A549 (cell line): ENCODE data around the gene RIC3. TPM values are rescaled to one million over a fixed set of nuclear protein-coding genes. Genes with fewer than 3 reads are reported as not detected.

Experiments
- ATAC-seq, 2 experiments: fragments of 200-7000 bp in 1 of 2; fragments of >200 bp in 1 of 2; cut with Nextera tagmentation in 1 of 2; cut with Tn5 transposase in 1 of 2; 3 replicates each; pipeline versions ENCODE4 v1.8.0 to v1.9.1; 2018 to 2020; ENCODE audit warnings: mild to moderate bottlenecking in 1 of 2, moderate library complexity in 1 of 2
- CTCF ChIA-PET: fragments of 300-600 bp; sonication (Branson Sonifier 250); formaldehyde crosslinking; extraction: SDS; loops from one replicate; lab custom pipeline; 2021; ENCODE audit warnings: antibody characterized with exemption, inconsistent platforms; lab: Yijun Ruan, JAX
- POLR2A ChIA-PET: fragments of 350-600 bp; formaldehyde crosslinking; extraction: SDS; loops from one replicate; lab custom pipeline; 2021; ENCODE audit warnings: antibody characterized with exemption, inconsistent platforms; lab: Yijun Ruan, JAX
- DNase-seq, 2 experiments: peaks; one replicate each; pipeline versions ENCODE4 v3.0.0 to v3.0.0-alpha.2; 2011 to 2016; ENCODE audit warnings: low read depth in 1 of 2, low spot score in 1 of 2
- FAIRE-seq: peaks from 2 replicates; lab custom pipeline; 2011; peaks lifted over from hg19 to GRCh38; lab: Jason Lieb, UNC
- H3K27ac ChIP-seq, 2 experiments: fragments of >200 bp; sonication (Bioruptor Twin); formaldehyde crosslinking; 3 replicates each; pipeline ENCODE4 v1.5.1; 2016 to 2017
- H3K4me1 ChIP-seq: fragments of >200 bp; sonication (Bioruptor Twin); formaldehyde crosslinking; 3 replicates; pipeline ENCODE4 v1.6.1; 2016
- H3K4me2 ChIP-seq: fragments of >200 bp; sonication (Bioruptor Twin); formaldehyde crosslinking; 3 replicates; pipeline ENCODE4 v1.6.1; 2016
- H3K4me3 ChIP-seq: fragments of >200 bp; sonication (Bioruptor Twin); formaldehyde crosslinking; 3 replicates; pipeline ENCODE4 v1.5.1; 2016
- H3K9me3 ChIP-seq: fragments of >200 bp; sonication (Bioruptor Twin); formaldehyde crosslinking; 3 replicates; pipeline ENCODE4 v1.6.1; 2016
- BHLHE40 ChIP-seq: IDR thresholded peaks from 2 replicates; pipeline ENCODE4 v1.6.1; 2012; ENCODE audit warnings: low read depth, low read length, inconsistent platforms
- CHD4 ChIP-seq: fragments of 200-600 bp; sonication (generic); IDR thresholded peaks from 2 replicates; pipeline ENCODE4 v1.6.1; 2016; ENCODE audit warnings: antibody characterized with exemption, mild to moderate bottlenecking, borderline replicate concordance
- FOSB ChIP-seq: fragments of 250-450 bp; sonication (Bioruptor Pico); IDR thresholded peaks from 2 replicates; pipeline ENCODE4 v1.5.0; 2020; ENCODE audit warnings: mild to moderate bottlenecking, moderate library complexity
- HDAC2 ChIP-seq: fragments of 200-600 bp; sonication (generic); IDR thresholded peaks from 2 replicates; pipeline ENCODE4 v1.6.1; 2016
- HOXB5 ChIP-seq: fragments of 250-450 bp; sonication (Bioruptor Pico); IDR thresholded peaks from 2 replicates; pipeline ENCODE4 v1.5.0; 2020; ENCODE audit warnings: mild to moderate bottlenecking, moderate library complexity
- JUN ChIP-seq, 2 experiments: fragments of >200 bp; sonication (Bioruptor Twin); formaldehyde crosslinking; IDR thresholded peaks; 2 replicates in 1 of 2; 3 replicates in 1 of 2; pipeline ENCODE4 v1.6.1; 2016 to 2017
- KDM1A ChIP-seq: fragments of 200-600 bp; sonication (generic); IDR thresholded peaks from 2 replicates; pipeline ENCODE4 v1.6.1; 2016; ENCODE audit warnings: low read depth, mild to moderate bottlenecking
- MAX ChIP-seq: IDR thresholded peaks from 2 replicates; pipeline ENCODE4 v1.6.1; 2012
- MYC ChIP-seq: IDR thresholded peaks from 2 replicates; pipeline ENCODE4 v1.6.1; 2012; ENCODE audit warnings: mild to moderate bottlenecking, inconsistent platforms, low read length, improper control_type of control experiment, borderline replicate concordance
- NFE2L2 ChIP-seq: fragments of 150-350 bp; conservative IDR thresholded peaks from 2 replicates; pipeline ENCODE4 v1.6.1; 2014; ENCODE audit warnings: low read length
- POLR2A ChIP-seq: IDR thresholded peaks from 2 replicates; pipeline ENCODE4 v1.6.1; 2012; ENCODE audit warnings: mild to moderate bottlenecking, low read length
- ZC3H11A ChIP-seq: fragments of 450-650 bp; IDR thresholded peaks from 2 replicates; pipeline ENCODE4 v1.6.1; 2014; ENCODE audit warnings: antibody characterized with exemption, mild to moderate bottlenecking
- ZSCAN20 ChIP-seq: fragments of 250-450 bp; sonication (Bioruptor Pico); IDR thresholded peaks from 2 replicates; pipeline ENCODE4 v1.8.0; 2022; ENCODE audit warnings: mild to moderate bottlenecking, moderate library complexity
- WGBS: methylation state at CpG from one replicate; pipeline ENCODE4 v1.1.6; 2017; ENCODE audit errors: missing lambda C conversion rate; 5-methylcytosine and 5-hydroxymethylcytosine counted together
- polyA plus RNA-seq, 4 experiments: library from polyadenylated mRNA; depleted of rRNA in 3 of 4; stranded (reverse); fragments of >200 nt; fragmentation: RNase III in 1 of 4; extraction: RNeasy Plus Mini Kit Qiagen cat#74134 plus additional on column Dnase treatment in 1 of 4; gene quantifications; 2 replicates in 3 of 4; 3 replicates in 1 of 4; pipeline ENCODE4 v1.2.3, GENCODE V29; 2011 to 2017
- TF ChIP-seq, protein P1 (sequence below): IDR thresholded peaks from 2 replicates; pipeline ENCODE4 v1.6.1; 2012; ENCODE audit warnings: low read depth, borderline replicate concordance

Gene RIC3
- polyA plus RNA-seq, 2 of the 4 experiments (the other 2 are of a cell fraction): 1.7 to 3.2 TPM

- Histone ChIP-seq H3K4me2 (peak overlapping the region; percentile 86), H3K27ac (peak overlapping the region in 1 of 2 experiments; percentile 88; a peak in 2 of 6 replicates), H3K9me3 (no peaks in the 10 kb centered on the region), H3K4me3 (peak overlapping the region; percentile 80; the same call in 2 of the 3 replicates), H3K4me1 (peaks cover 6% of the 10 kb centered on the region; the same call in 1 of the 3 replicates)
- no peak for FAIRE-seq
- CTCF ChIA-PET: interaction anchor here (0.6 to 30.1 kb wide), 7 partner anchors 9 to 492 kb away, joined by 3 to 644 read pairs (median 10); no protein-coding TSS in a partner anchor
- WGBS: 94% methylated on average over 14 of the region's 15 CpGs
- POLR2A ChIA-PET: no interaction called here
- TF ChIP-seq ZSCAN20 (CRISPR knock-in tag): no peak
- no peak for TF ChIP-seq BHLHE40
- no peak for TF ChIP-seq HOXB5
- TF ChIP-seq MYC: no peak
- TF ChIP-seq CHD4: no peak
- DNase-seq: peak in 1 of 2 experiments; percentile 21
- ATAC-seq: peak in 1 of 2 experiments; percentile 23; a peak in 3 of 6 replicates
These were observed 86.3 kb downstream of the RIC3 start for GRCh38 chr11:8082391-8083087.

- Histone ChIP-seq H3K9me3 (no peaks in the 10 kb centered on the region), H3K27ac (peak overlapping the region; percentile 74 to 88), H3K4me2 (peak overlapping the region; percentile 86), H3K4me1 (peaks cover 6% of the 10 kb centered on the region; the same call in 1 of the 3 replicates), H3K4me3 (peak overlapping the region; percentile 80)
- DNase-seq (peak in 1 of 2 experiments; percentile 20), FAIRE-seq (no peak), ATAC-seq (peak; percentile 41 to 53)
- CTCF ChIA-PET: interaction anchor here (1.0 to 30.1 kb wide), 8 partner anchors 9 to 75 kb away, joined by 3 to 644 read pairs (median 12); no protein-coding TSS in a partner anchor
- WGBS: 64% methylated on average over 12 of the region's 24 CpGs
- POLR2A ChIA-PET: no interaction called here
- TF ChIP-seq MYC: peak; percentile 50; the same call in 1 of the 2 replicates
- TF ChIP-seq FOSB (CRISPR knock-in tag): no peak
- peak; percentile 82 for TF ChIP-seq MAX
- TF ChIP-seq, protein P1, sequence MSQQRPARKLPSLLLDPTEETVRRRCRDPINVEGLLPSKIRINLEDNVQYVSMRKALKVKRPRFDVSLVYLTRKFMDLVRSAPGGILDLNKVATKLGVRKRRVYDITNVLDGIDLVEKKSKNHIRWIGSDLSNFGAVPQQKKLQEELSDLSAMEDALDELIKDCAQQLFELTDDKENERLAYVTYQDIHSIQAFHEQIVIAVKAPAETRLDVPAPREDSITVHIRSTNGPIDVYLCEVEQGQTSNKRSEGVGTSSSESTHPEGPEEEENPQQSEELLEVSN: 0 out of 2 replicates have a peak, but pooled peaks have one; percentile 17
These were observed 87.1 kb downstream of the RIC3 start for GRCh38 chr11:8081591-8082250.

- peak within 1 kb of the TSS; percentile 80 for H3K4me3 ChIP-seq
- no peaks in the 10 kb centered on the region for H3K9me3 ChIP-seq
- ChIA-PET POLR2A (no interaction called here), CTCF (interaction anchor here (1.0 to 30.1 kb wide), 9 partner anchors 7 to 75 kb away, joined by 3 to 644 read pairs (median 6); no protein-coding TSS in a partner anchor)
- FAIRE-seq (no peak), ATAC-seq (peak; percentile 64 to 78), DNase-seq (peak; percentile 19 to 65)
- peaks cover 6% of the 10 kb centered on the region; the same call in 1 of the 3 replicates for H3K4me1 ChIP-seq
- peak within 1 kb of the TSS; percentile 86 for H3K4me2 ChIP-seq
- H3K27ac ChIP-seq: peak within 1 kb of the TSS; percentile 74 to 88
- 4% methylated on average over 17 of the region's 104 CpGs for WGBS
- TF ChIP-seq NFE2L2 (no peak), JUN (IDR thresholded peaks at IDR 0.05) (peak in 1 of 2 experiments; percentile 44; a peak in 1 of 5 replicates), ZC3H11A (no peak), CHD4 (peak; percentile 84; the same call in 1 of the 2 replicates), HDAC2 (peak; percentile 75; the same call in 1 of the 2 replicates), KDM1A (peak; percentile 79; the same call in 1 of the 2 replicates), POLR2A (peak; percentile 41)
These were observed 87.9 kb downstream of the RIC3 start, which contains the start of gene TUB for GRCh38 chr11:8080674-8081590. TUB (plus strand) TSS chr11:8081211; CDS start chr11:8081511, 300 bp downstream.
